Neural progenitor cell (in vitro differentiated cells): ENCODE measurements around the gene ERMAP. TPM values are rescaled to one million over a fixed set of nuclear protein-coding genes. Genes with fewer than 3 reads are reported as not detected.

Experiments
- DNase-seq: peaks from one replicate; pipeline ENCODE4 v3.0.0-alpha.2; 2016; ENCODE audit warnings: low spot score
- H2AFZ ChIP-seq: fragments of 200-600 bp; sonication (generic); replicated peaks from 2 replicates; pipeline ENCODE4 v1.6.1; 2016; ENCODE audit warnings: antibody characterized with exemption
- H3F3A ChIP-seq: fragments of 200-600 bp; sonication (generic); 2 replicates; pipeline ENCODE4 v1.6.1; 2016; ENCODE audit warnings: antibody characterized with exemption, low read depth
- H3K27ac ChIP-seq: fragments of 200-600 bp; sonication (generic); 2 replicates; pipeline ENCODE4 v1.5.1; 2016; ENCODE audit warnings: mild to moderate bottlenecking
- H3K27me3 ChIP-seq: fragments of 200-600 bp; sonication (generic); 2 replicates; pipeline ENCODE4 v1.6.1; 2016; ENCODE audit warnings: mild to moderate bottlenecking, moderate library complexity
- H3K36me3 ChIP-seq: fragments of 200-600 bp; sonication (generic); 2 replicates; pipeline ENCODE4 v1.5.1; 2016
- H3K4me1 ChIP-seq: fragments of 200-600 bp; sonication (generic); 2 replicates; pipeline ENCODE4 v1.6.1; 2016; ENCODE audit warnings: mixed run types
- H3K4me2 ChIP-seq: fragments of 200-600 bp; sonication (generic); 2 replicates; pipeline ENCODE4 v1.6.1; 2016
- H3K4me3 ChIP-seq: fragments of 200-600 bp; sonication (generic); 2 replicates; pipeline ENCODE4 v1.5.1; 2016
- H3K79me2 ChIP-seq: fragments of 200-600 bp; sonication (generic); 2 replicates; pipeline ENCODE4 v1.6.1; 2016; ENCODE audit warnings: low read depth
- H3K9ac ChIP-seq: fragments of 200-600 bp; sonication (generic); 2 replicates; pipeline ENCODE4 v1.6.1; 2016
- H3K9me3 ChIP-seq: fragments of 200-600 bp; sonication (generic); 2 replicates; pipeline ENCODE4 v1.5.1; 2016; ENCODE audit warnings: low read depth
- H4K20me1 ChIP-seq: fragments of 200-600 bp; sonication (generic); 2 replicates; pipeline ENCODE4 v1.6.1; 2016; ENCODE audit warnings: low read depth
- H3K27ac Mint-ChIP-seq: 3 replicates; pipeline ENCODE4 v1.8.0; 2021; ENCODE audit warnings: mixed read lengths
- H3K27me3 Mint-ChIP-seq: 2 replicates; pipeline ENCODE4 v1.8.0; 2022; ENCODE audit warnings: low read depth, mild to moderate bottlenecking, inconsistent platforms, moderate library complexity, mixed read lengths; ENCODE audit not compliant: insufficient read depth
- H3K36me3 Mint-ChIP-seq: 3 replicates; pipeline ENCODE4 v1.8.0; 2021; ENCODE audit warnings: mixed read lengths
- H3K4me1 Mint-ChIP-seq: 3 replicates; pipeline ENCODE4 v1.8.0; 2021; ENCODE audit warnings: mixed read lengths
- H3K4me3 Mint-ChIP-seq: 3 replicates; pipeline ENCODE4 v1.8.0; 2021; ENCODE audit warnings: mild to moderate bottlenecking, moderate library complexity, mixed read lengths
- H3K9me3 Mint-ChIP-seq: 3 replicates; pipeline ENCODE4 v1.8.0; 2020; ENCODE audit warnings: mixed read lengths
- CTCF ChIP-seq: fragments of 200-600 bp; sonication (generic); IDR thresholded peaks from 2 replicates; pipeline ENCODE4 v1.5.1; 2017; ENCODE audit warnings: antibody characterized with exemption, mild to moderate bottlenecking
- EZH2 ChIP-seq: fragments of 200-600 bp; sonication (generic); IDR thresholded peaks from 2 replicates; pipeline ENCODE4 v1.6.1; 2017; ENCODE audit warnings: antibody characterized with exemption, mild to moderate bottlenecking, moderate library complexity
- EZH2phosphoT487 ChIP-seq: fragments of 200-600 bp; sonication (generic); IDR thresholded peaks from 2 replicates; pipeline ENCODE4 v1.6.1; 2017; ENCODE audit warnings: antibody characterized with exemption
- total RNA-seq: library from RNA; depleted of rRNA; stranded (reverse); fragments of >200 nt; gene quantifications from 2 replicates; pipeline ENCODE4 v1.2.3, GENCODE V29; 2015; ENCODE audit warnings: low replicate concordance

ERMAP gene
- total RNA-seq, 1 donor from 2014 or later, result 2.2 TPM

DNA sequence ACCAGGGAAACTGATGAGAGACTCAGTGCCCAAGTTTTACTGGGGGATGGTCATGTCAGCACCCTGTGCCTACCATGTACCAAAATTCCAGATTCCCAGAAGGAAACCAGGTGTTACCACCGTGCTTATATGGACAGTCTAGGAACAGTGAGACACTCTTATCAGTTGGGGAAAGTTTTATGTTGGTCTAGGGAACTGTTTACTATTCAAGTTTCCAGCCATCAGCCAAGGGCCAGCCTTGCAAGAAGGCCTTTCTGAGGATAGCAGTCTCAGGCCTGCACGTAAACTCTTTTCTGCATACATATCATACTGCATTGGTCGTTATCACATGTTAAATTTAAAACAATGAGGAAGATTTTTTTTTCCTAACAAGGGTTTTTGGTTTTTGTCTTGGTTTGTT is 19.5 kb upstream of the ERMAP start:
- Histone ChIP-seq H3K27me3 (no peaks in the 10 kb centered on the region), H3K79me2 (no peaks in the 10 kb centered on the region), H3K9ac (no peak overlapping the region), H3K27ac (no peak overlapping the region), H3K9me3 (no peaks in the 10 kb centered on the region), H2AFZ (no peak overlapping the region), H3K4me2 (no peak overlapping the region), H4K20me1 (no peaks in the 10 kb centered on the region), H3K4me1 (no peaks in the 10 kb centered on the region), H3K36me3 (no peaks in the 10 kb centered on the region), H3F3A (peaks cover 4% of the 10 kb centered on the region), H3K4me3 (no peak overlapping the region)
- Mint-ChIP-seq H3K36me3 (no peaks in the 10 kb centered on the region), H3K27me3 (peaks cover 2% of the 10 kb centered on the region), H3K27ac (no peak overlapping the region), H3K4me3 (no peak overlapping the region), H3K4me1 (peaks cover 3% of the 10 kb centered on the region), H3K9me3 (no peaks in the 10 kb centered on the region)
- no peak for DNase-seq
- no peak for TF ChIP-seq EZH2
- TF ChIP-seq EZH2phosphoT487, result no peak

- no peaks in the 10 kb centered on the region for H3K9me3 Mint-ChIP-seq
- TF ChIP-seq EZH2 (no peak), CTCF (no peak), EZH2phosphoT487 (no peak)
- Histone ChIP-seq H3K9ac (no peak overlapping the region), H3K4me1 (no peaks in the 10 kb centered on the region), H2AFZ (no peak overlapping the region), H4K20me1 (no peaks in the 10 kb centered on the region), H3K4me3 (no peak overlapping the region), H3K27ac (no peak overlapping the region), H3F3A (peaks cover 4% of the 10 kb centered on the region), H3K27me3 (no peaks in the 10 kb centered on the region), H3K36me3 (no peaks in the 10 kb centered on the region), H3K9me3 (no peaks in the 10 kb centered on the region), H3K79me2 (no peaks in the 10 kb centered on the region), H3K4me2 (no peak overlapping the region)
- H3K4me1 Mint-ChIP-seq, result peaks cover 3% of the 10 kb centered on the region
- H3K27ac Mint-ChIP-seq, result no peak overlapping the region
- peaks cover 2% of the 10 kb centered on the region for H3K27me3 Mint-ChIP-seq
- H3K36me3 Mint-ChIP-seq, result no peaks in the 10 kb centered on the region
- no peak overlapping the region for H3K4me3 Mint-ChIP-seq
- DNase-seq, result no peak
These were observed 18.9 kb upstream of the ERMAP start for GRCh38 chr1:42797979-42798378.

- no peak overlapping the region for H3K27ac Mint-ChIP-seq
- peaks cover 3% of the 10 kb centered on the region for H3K9me3 Mint-ChIP-seq
- H2AFZ ChIP-seq, result no peak overlapping the region
- no peak overlapping the region for H3K4me2 ChIP-seq
- no peaks in the 10 kb centered on the region for H3K4me1 ChIP-seq
- no peaks in the 10 kb centered on the region for H3K36me3 ChIP-seq
- H3K27me3 ChIP-seq, result no peaks in the 10 kb centered on the region
- H3K79me2 ChIP-seq, result no peaks in the 10 kb centered on the region
- peaks cover 2% of the 10 kb centered on the region for H3K27me3 Mint-ChIP-seq
- peaks cover 25% of the 10 kb centered on the region for H3K36me3 Mint-ChIP-seq
- no peaks in the 10 kb centered on the region for H4K20me1 ChIP-seq
- H3K9me3 ChIP-seq, result no peaks in the 10 kb centered on the region
- H3F3A ChIP-seq, result peaks cover 4% of the 10 kb centered on the region
- no peak overlapping the region for H3K4me3 ChIP-seq
- H3K4me1 Mint-ChIP-seq, result no peaks in the 10 kb centered on the region
- no peak for DNase-seq
- no peak overlapping the region for H3K27ac ChIP-seq
- no peak overlapping the region for H3K4me3 Mint-ChIP-seq
- H3K9ac ChIP-seq, result no peak overlapping the region
- TF ChIP-seq CTCF, result no peak
- no peak for TF ChIP-seq EZH2
- TF ChIP-seq EZH2phosphoT487, result no peak
These were observed 15.0 kb upstream of the ERMAP start for GRCh38 chr1:42801832-42802473.

- no peak overlapping the region for H3K4me3 Mint-ChIP-seq
- no peak overlapping the region for H2AFZ ChIP-seq
- peaks cover 3% of the 10 kb centered on the region for H3K9me3 Mint-ChIP-seq
- no peak overlapping the region for H3K27ac Mint-ChIP-seq
- no peaks in the 10 kb centered on the region for H4K20me1 ChIP-seq
- no peak overlapping the region for H3K4me3 ChIP-seq
- no peaks in the 10 kb centered on the region for H3K79me2 ChIP-seq
- no peak for DNase-seq
- no peak for TF ChIP-seq CTCF
- no peak for TF ChIP-seq EZH2phosphoT487
- no peak for TF ChIP-seq EZH2
- H3K27ac ChIP-seq, result no peak overlapping the region
- H3K36me3 ChIP-seq, result peaks cover 3% of the 10 kb centered on the region
- no peaks in the 10 kb centered on the region for H3K9me3 ChIP-seq
- no peak overlapping the region for H3K4me2 ChIP-seq
- no peaks in the 10 kb centered on the region for H3K4me1 ChIP-seq
- H3K36me3 Mint-ChIP-seq, result peaks cover 31% of the 10 kb centered on the region
- H3F3A ChIP-seq, result no peaks in the 10 kb centered on the region
- peaks cover 3% of the 10 kb centered on the region for H3K27me3 Mint-ChIP-seq
- H3K4me1 Mint-ChIP-seq, result no peaks in the 10 kb centered on the region
- H3K27me3 ChIP-seq, result no peaks in the 10 kb centered on the region
- H3K9ac ChIP-seq, result no peak overlapping the region
These were observed 10.8 kb upstream of the ERMAP start for GRCh38 chr1:42806171-42806570.
